HEK293 (cell line): Measurements from ENCODE around the gene BBS9.

Experiments used
- CTCF ChIA-PET: fragments of 350-600 bp; formaldehyde crosslinking; extraction: SDS; loops from one replicate; lab custom pipeline; 2021; ENCODE audit warnings: antibody characterized with exemption; lab: Yijun Ruan, JAX
- POLR2A ChIA-PET: fragments of 300-600 bp; formaldehyde crosslinking; extraction: SDS; loops from one replicate; lab custom pipeline; 2020; ENCODE audit warnings: antibody characterized with exemption, inconsistent platforms; lab: Yijun Ruan, JAX
- H3K27ac ChIP-seq: fragments of 200-500 bp; sonication (Bioruptor generic); 2 replicates; pipeline ENCODE4 v1.5.1; 2014; ENCODE audit warnings: low read depth, low read length, control low read depth, inconsistent platforms; ENCODE audit errors: extremely low read depth
- H3K36me3 ChIP-seq, 2 experiments: fragments of 200-500 bp in 1 of 2; sonication (Bioruptor generic) in 1 of 2; 1 replicate in 1 of 2; 2 replicates in 1 of 2; pipeline ENCODE4 v1.5.1; 2014 to 2017; ENCODE audit warnings: inconsistent platforms in 2 of 2, low read length in 2 of 2; ENCODE audit not compliant: control insufficient read depth in 2 of 2, insufficient read depth in 1 of 2
- H3K4me1 ChIP-seq: fragments of 200-500 bp; sonication (Bioruptor generic); 2 replicates; pipeline ENCODE4 v1.5.1; 2014; ENCODE audit warnings: mild to moderate bottlenecking, low read length, inconsistent platforms; ENCODE audit not compliant: control insufficient read depth, insufficient read depth
- H3K4me3 ChIP-seq: 2 replicates; pipeline ENCODE4 v1.5.1; 2011; ENCODE audit warnings: low read depth, mild to moderate bottlenecking, control low read depth, low read length, moderate library complexity
- H3K9me3 ChIP-seq: fragments of 200-500 bp; sonication (Bioruptor generic); 2 replicates; pipeline ENCODE4 v1.5.1; 2014; ENCODE audit warnings: low read depth, low read length, inconsistent platforms; ENCODE audit not compliant: control insufficient read depth, insufficient read depth
- GLI4 ChIP-seq: fragments of 450-650 bp; formaldehyde crosslinking; IDR thresholded peaks from 2 replicates; pipeline ENCODE4 v1.5.1; 2016; ENCODE audit warnings: missing biosample characterization, missing genetic modification characterization
- GLIS1 ChIP-seq: fragments of 450-650 bp; formaldehyde crosslinking; IDR thresholded peaks from 2 replicates; pipeline ENCODE4 v1.5.1; 2016; ENCODE audit warnings: missing biosample characterization, missing genetic modification characterization
- HOXC10 ChIP-seq: sonication (generic); formaldehyde crosslinking; IDR thresholded peaks from 2 replicates; pipeline ENCODE4 v1.8.1; 2023; ENCODE audit warnings: mild to moderate bottlenecking, missing genetic modification reagents
- KLF7 ChIP-seq: fragments of 450-650 bp; formaldehyde crosslinking; IDR thresholded peaks from 2 replicates; pipeline ENCODE4 v1.5.1; 2016; ENCODE audit warnings: missing biosample characterization, missing genetic modification characterization, borderline replicate concordance
- KLF9 ChIP-seq: fragments of 450-650 bp; formaldehyde crosslinking; IDR thresholded peaks from 2 replicates; pipeline ENCODE4 v1.5.1; 2016; ENCODE audit warnings: missing biosample characterization, missing genetic modification characterization, low read depth
- MEIS1 ChIP-seq: sonication (generic); formaldehyde crosslinking; IDR thresholded peaks from 2 replicates; pipeline ENCODE4 v1.8.1; 2022; ENCODE audit warnings: missing genetic modification reagents, mild to moderate bottlenecking, borderline replicate concordance
- MYNN ChIP-seq: fragments of 450-650 bp; formaldehyde crosslinking; IDR thresholded peaks from 2 replicates; pipeline ENCODE4 v1.5.1; 2016; ENCODE audit warnings: missing biosample characterization, missing genetic modification characterization, borderline replicate concordance
- RBAK ChIP-seq: fragments of 450-650 bp; formaldehyde crosslinking; IDR thresholded peaks from 2 replicates; pipeline ENCODE4 v1.5.1; 2016; ENCODE audit warnings: missing biosample characterization, missing genetic modification characterization
- ZFHX2 ChIP-seq: fragments of 450-650 bp; formaldehyde crosslinking; conservative IDR thresholded peaks from 2 replicates; pipeline ENCODE4 v1.5.1; 2016; ENCODE audit warnings: missing biosample characterization, missing genetic modification characterization
- ZFP37 ChIP-seq: fragments of 450-650 bp; formaldehyde crosslinking; IDR thresholded peaks from 2 replicates; pipeline ENCODE4 v1.5.1; 2016; ENCODE audit warnings: missing biosample characterization, missing genetic modification characterization
- ZNF132 ChIP-seq: fragments of 450-650 bp; formaldehyde crosslinking; IDR thresholded peaks from 2 replicates; pipeline ENCODE4 v1.5.1; 2017; ENCODE audit warnings: missing biosample characterization, missing genetic modification characterization, borderline replicate concordance
- ZNF133 ChIP-seq: fragments of 450-650 bp; formaldehyde crosslinking; IDR thresholded peaks from 2 replicates; pipeline ENCODE4 v1.5.1; 2016; ENCODE audit warnings: missing biosample characterization, missing genetic modification characterization
- ZNF175 ChIP-seq: fragments of 450-650 bp; formaldehyde crosslinking; IDR thresholded peaks from 2 replicates; pipeline ENCODE4 v1.5.1; 2016; ENCODE audit warnings: missing biosample characterization, missing genetic modification characterization
- ZNF2 ChIP-seq: fragments of 450-650 bp; formaldehyde crosslinking; IDR thresholded peaks from 2 replicates; pipeline ENCODE4 v1.5.1; 2016; ENCODE audit warnings: missing biosample characterization, missing genetic modification characterization
- ZNF266 ChIP-seq: fragments of 450-650 bp; formaldehyde crosslinking; IDR thresholded peaks from 2 replicates; pipeline ENCODE4 v1.5.1; 2016; ENCODE audit warnings: missing biosample characterization, missing genetic modification characterization, low read depth
- ZNF324 ChIP-seq: fragments of 450-650 bp; formaldehyde crosslinking; IDR thresholded peaks from 2 replicates; pipeline ENCODE4 v1.5.1; 2016; ENCODE audit warnings: missing biosample characterization, missing genetic modification characterization
- ZNF354C ChIP-seq: fragments of 450-650 bp; formaldehyde crosslinking; IDR thresholded peaks from 2 replicates; pipeline ENCODE4 v1.5.1; 2016; ENCODE audit warnings: missing biosample characterization, missing genetic modification characterization, low read depth, borderline replicate concordance
- ZNF366 ChIP-seq: fragments of 450-650 bp; formaldehyde crosslinking; conservative IDR thresholded peaks from 2 replicates; pipeline ENCODE4 v1.5.1; 2016; ENCODE audit warnings: missing biosample characterization, missing genetic modification characterization
- ZNF416 ChIP-seq: fragments of 450-650 bp; formaldehyde crosslinking; IDR thresholded peaks from 2 replicates; pipeline ENCODE4 v1.5.1; 2016; ENCODE audit warnings: missing biosample characterization, missing genetic modification characterization
- ZNF433 ChIP-seq: fragments of 450-650 bp; formaldehyde crosslinking; IDR thresholded peaks from 2 replicates; pipeline ENCODE4 v1.5.1; 2016; ENCODE audit warnings: missing biosample characterization, missing genetic modification characterization, low read depth
- ZNF530 ChIP-seq: fragments of 450-650 bp; formaldehyde crosslinking; IDR thresholded peaks from 2 replicates; pipeline ENCODE4 v1.5.1; 2016; ENCODE audit warnings: low read depth, missing biosample characterization, missing genetic modification characterization
- ZNF621 ChIP-seq: fragments of 450-650 bp; formaldehyde crosslinking; IDR thresholded peaks from 2 replicates; pipeline ENCODE4 v1.5.1; 2017; ENCODE audit warnings: missing biosample characterization, missing genetic modification characterization
- ZNF629 ChIP-seq: fragments of 450-650 bp; formaldehyde crosslinking; IDR thresholded peaks from 2 replicates; pipeline ENCODE4 v1.5.1; 2017; ENCODE audit warnings: missing biosample characterization, missing genetic modification characterization
- ZNF777 ChIP-seq: fragments of 450-650 bp; formaldehyde crosslinking; IDR thresholded peaks from 2 replicates; pipeline ENCODE4 v1.5.1; 2017; ENCODE audit warnings: missing biosample characterization, missing genetic modification characterization, borderline replicate concordance
- ZNF792 ChIP-seq: fragments of 450-650 bp; formaldehyde crosslinking; IDR thresholded peaks from 2 replicates; pipeline ENCODE4 v1.5.1; 2016; ENCODE audit warnings: missing biosample characterization, missing genetic modification characterization
- ZXDB ChIP-seq: fragments of 450-650 bp; formaldehyde crosslinking; IDR thresholded peaks from 2 replicates; pipeline ENCODE4 v1.5.1; 2016; ENCODE audit warnings: missing biosample characterization, missing genetic modification characterization
- TF ChIP-seq, protein P1 (sequence below): fragments of 450-650 bp; formaldehyde crosslinking; conservative IDR thresholded peaks from 2 replicates; pipeline ENCODE4 v1.5.1; 2016; ENCODE audit warnings: low read depth, missing biosample characterization, missing genetic modification characterization
- TF ChIP-seq, protein P2 (sequence below): IDR thresholded peaks from 2 replicates; pipeline ENCODE4 v1.6.1; 2011; ENCODE audit warnings: mild to moderate bottlenecking, low read depth, low read length, borderline replicate concordance
- TF ChIP-seq, protein P3 (sequence below): sonication (generic); formaldehyde crosslinking; IDR thresholded peaks from 2 replicates; pipeline ENCODE4 v1.8.1; 2022; ENCODE audit warnings: mild to moderate bottlenecking, moderate library complexity, missing genetic modification reagents

Gene BBS9

DNA sequence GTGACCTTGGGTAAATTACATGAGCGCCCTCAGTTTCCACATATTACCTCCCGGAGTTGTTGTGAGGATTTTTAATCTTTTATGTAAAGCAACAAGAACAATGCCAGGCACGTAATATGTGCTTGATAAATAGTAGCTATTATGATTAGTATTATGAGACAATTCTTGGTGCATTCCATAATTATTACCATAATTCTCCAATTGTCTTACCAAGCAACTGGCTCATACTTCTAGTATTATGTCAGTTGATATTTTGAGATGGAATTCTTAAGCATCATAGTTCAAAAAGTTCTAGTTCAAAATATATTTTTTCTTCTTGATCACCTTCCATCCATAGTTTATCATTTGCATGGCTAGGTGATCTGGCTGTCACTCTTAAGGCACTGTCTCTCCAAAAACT is 259.0 kb downstream of the BBS9 start:
- CTCF ChIA-PET = no interaction called here
- H3K9me3 ChIP-seq = no peaks in the 10 kb centered on the region
- H3K27ac ChIP-seq = no peak overlapping the region
- H3K36me3 ChIP-seq = no peaks in the 10 kb centered on the region
- POLR2A ChIA-PET = no interaction called here
- H3K4me1 ChIP-seq = no peaks in the 10 kb centered on the region
- H3K4me3 ChIP-seq = no peak overlapping the region
- TF ChIP-seq ZNF433 (tag by site-specific recombination) = no peak
- TF ChIP-seq ZFP37 (tag by site-specific recombination) = no peak
- no peak for TF ChIP-seq HOXC10
- TF ChIP-seq ZNF629 (tag by site-specific recombination) = no peak
- TF ChIP-seq KLF7 = no peak
- no peak for TF ChIP-seq ZXDB
- no peak for TF ChIP-seq KLF9 (tag by site-specific recombination)
- no peak for TF ChIP-seq ZNF175 (tag by site-specific recombination)
- no peak for TF ChIP-seq ZNF792 (tag by site-specific recombination)
- TF ChIP-seq RBAK = no peak
- no peak for TF ChIP-seq ZNF530 (tag by site-specific recombination)
- TF ChIP-seq MEIS1 (CRISPR knock-in tag) = no peak
- no peak for TF ChIP-seq ZNF621 (tag by site-specific recombination)
- TF ChIP-seq ZNF2 = no peak
- TF ChIP-seq ZNF266 (tag by site-specific recombination) = no peak

DNA sequence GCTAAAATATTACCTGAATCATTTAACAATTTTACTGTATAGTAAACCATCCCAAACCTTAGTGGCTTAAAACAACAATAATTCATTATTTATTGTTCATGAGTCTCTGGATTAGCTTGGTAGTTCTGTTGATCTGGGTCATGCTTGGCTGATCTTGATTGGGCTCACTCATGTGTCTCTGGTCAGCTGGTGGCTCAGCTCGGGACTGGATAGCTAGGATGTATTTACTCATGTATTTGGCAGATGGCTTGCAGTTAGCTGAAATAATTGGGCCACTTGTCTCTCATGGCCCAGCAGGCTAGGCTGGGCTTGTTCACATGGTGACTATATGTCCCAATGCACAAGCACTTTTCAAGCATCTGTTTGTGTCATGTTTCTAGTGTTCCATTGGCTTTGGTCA is 262.8 kb downstream of the BBS9 start:
- Histone ChIP-seq H3K9me3 (no peaks in the 10 kb centered on the region), H3K36me3 (no peaks in the 10 kb centered on the region), H3K27ac (no peak overlapping the region), H3K4me1 (no peaks in the 10 kb centered on the region), H3K4me3 (no peak overlapping the region)
- CTCF ChIA-PET = no interaction called here
- TF ChIP-seq ZXDB (no peak), ZNF354C (no peak), GLIS1 (tag by site-specific recombination) (no peak), MYNN (tag by site-specific recombination) (no peak), ZFHX2 (tag by site-specific recombination) (no peak), ZNF777 (tag by site-specific recombination) (no peak), ZNF133 (tag by site-specific recombination) (no peak), ZNF366 (no peak), ZNF324 (tag by site-specific recombination) (no peak), ZNF416 (no peak), GLI4 (tag by site-specific recombination) (no peak), ZNF132 (tag by site-specific recombination) (no peak), MEIS1 (CRISPR knock-in tag) (no peak)
- TF ChIP-seq, protein P1, sequence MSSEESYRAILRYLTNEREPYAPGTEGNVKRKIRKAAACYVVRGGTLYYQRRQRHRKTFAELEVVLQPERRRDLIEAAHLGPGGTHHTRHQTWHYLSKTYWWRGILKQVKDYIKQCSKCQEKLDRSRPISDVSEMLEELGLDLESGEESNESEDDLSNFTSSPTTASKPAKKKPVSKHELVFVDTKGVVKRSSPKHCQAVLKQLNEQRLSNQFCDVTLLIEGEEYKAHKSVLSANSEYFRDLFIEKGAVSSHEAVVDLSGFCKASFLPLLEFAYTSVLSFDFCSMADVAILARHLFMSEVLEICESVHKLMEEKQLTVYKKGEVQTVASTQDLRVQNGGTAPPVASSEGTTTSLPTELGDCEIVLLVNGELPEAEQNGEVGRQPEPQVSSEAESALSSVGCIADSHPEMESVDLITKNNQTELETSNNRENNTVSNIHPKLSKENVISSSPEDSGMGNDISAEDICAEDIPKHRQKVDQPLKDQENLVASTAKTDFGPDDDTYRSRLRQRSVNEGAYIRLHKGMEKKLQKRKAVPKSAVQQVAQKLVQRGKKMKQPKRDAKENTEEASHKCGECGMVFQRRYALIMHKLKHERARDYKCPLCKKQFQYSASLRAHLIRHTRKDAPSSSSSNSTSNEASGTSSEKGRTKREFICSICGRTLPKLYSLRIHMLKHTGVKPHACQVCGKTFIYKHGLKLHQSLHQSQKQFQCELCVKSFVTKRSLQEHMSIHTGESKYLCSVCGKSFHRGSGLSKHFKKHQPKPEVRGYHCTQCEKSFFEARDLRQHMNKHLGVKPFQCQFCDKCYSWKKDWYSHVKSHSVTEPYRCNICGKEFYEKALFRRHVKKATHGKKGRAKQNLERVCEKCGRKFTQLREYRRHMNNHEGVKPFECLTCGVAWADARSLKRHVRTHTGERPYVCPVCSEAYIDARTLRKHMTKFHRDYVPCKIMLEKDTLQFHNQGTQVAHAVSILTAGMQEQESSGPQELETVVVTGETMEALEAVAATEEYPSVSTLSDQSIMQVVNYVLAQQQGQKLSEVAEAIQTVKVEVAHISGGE = no peak
- TF ChIP-seq, protein P2, sequence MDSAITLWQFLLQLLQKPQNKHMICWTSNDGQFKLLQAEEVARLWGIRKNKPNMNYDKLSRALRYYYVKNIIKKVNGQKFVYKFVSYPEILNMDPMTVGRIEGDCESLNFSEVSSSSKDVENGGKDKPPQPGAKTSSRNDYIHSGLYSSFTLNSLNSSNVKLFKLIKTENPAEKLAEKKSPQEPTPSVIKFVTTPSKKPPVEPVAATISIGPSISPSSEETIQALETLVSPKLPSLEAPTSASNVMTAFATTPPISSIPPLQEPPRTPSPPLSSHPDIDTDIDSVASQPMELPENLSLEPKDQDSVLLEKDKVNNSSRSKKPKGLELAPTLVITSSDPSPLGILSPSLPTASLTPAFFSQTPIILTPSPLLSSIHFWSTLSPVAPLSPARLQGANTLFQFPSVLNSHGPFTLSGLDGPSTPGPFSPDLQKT = no peak
- TF ChIP-seq, protein P3, sequence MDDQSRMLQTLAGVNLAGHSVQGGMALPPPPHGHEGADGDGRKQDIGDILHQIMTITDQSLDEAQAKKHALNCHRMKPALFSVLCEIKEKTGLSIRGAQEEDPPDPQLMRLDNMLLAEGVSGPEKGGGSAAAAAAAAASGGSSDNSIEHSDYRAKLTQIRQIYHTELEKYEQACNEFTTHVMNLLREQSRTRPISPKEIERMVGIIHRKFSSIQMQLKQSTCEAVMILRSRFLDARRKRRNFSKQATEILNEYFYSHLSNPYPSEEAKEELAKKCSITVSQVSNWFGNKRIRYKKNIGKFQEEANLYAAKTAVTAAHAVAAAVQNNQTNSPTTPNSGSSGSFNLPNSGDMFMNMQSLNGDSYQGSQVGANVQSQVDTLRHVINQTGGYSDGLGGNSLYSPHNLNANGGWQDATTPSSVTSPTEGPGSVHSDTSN = no peak
- POLR2A ChIA-PET = no interaction called here
